Body of pancreas (tissue), 4 donors: ENCODE results near the gene NEURL1. TPM values are rescaled to one million over a fixed set of nuclear protein-coding genes. Genes with fewer than 3 reads are reported as not detected.

Experiments used
- ATAC-seq: fragments of 150-250 bp; one replicate; pipeline ENCODE4 v1.9.1; 2016
- DNase-seq, 4 donors: peaks; one replicate each; pipeline ENCODE4 v3.0.0-alpha.2; 2019
- H3K27ac ChIP-seq, 4 donors: fragments of 200-600 bp; sonication (generic); 1 replicate in 3 of 4; 2 replicates in 1 of 4; pipeline versions ENCODE4 v1.5.1 to v1.6.1; 2016 to 2019; ENCODE audit warnings: mild to moderate bottlenecking in 1 of 4, mixed read lengths in 1 of 4, moderate library complexity in 1 of 4
- H3K27me3 ChIP-seq, 2 donors: fragments of 200-600 bp; sonication (generic); one replicate each; pipeline ENCODE4 v1.6.0; 2016; ENCODE audit warnings: mild to moderate bottlenecking in 1 of 2
- H3K36me3 ChIP-seq, 2 donors: fragments of 200-600 bp; sonication (generic); replicated peaks in 1 of 2; 2 replicates each; pipeline ENCODE4 v1.5.1; 2016; ENCODE audit warnings: low read depth in 2 of 2; ENCODE audit not compliant: insufficient read depth in 1 of 2
- H3K4me1 ChIP-seq: fragments of 200-600 bp; sonication (generic); one replicate; pipeline ENCODE4 v1.6.0; 2016
- H3K4me3 ChIP-seq, 2 donors: fragments of 200-600 bp; sonication (generic); 1 replicate in 1 of 2; 2 replicates in 1 of 2; pipeline ENCODE4 v1.5.1; 2016 to 2019
- H3K9me3 ChIP-seq, 3 donors: fragments of 200-600 bp; sonication (generic); 1 replicate in 2 of 3; 2 replicates in 1 of 3; pipeline ENCODE4 v1.5.1; 2016
- CTCF ChIP-seq, 7 experiments: fragments of 450-650 bp in 4 of 7; fragments of 200-600 bp in 3 of 7; sonication (generic) in 3 of 7; IDR thresholded peaks; one replicate each; pipeline ENCODE4 v1.5.1; 2016 to 2019; ENCODE audit warnings: antibody characterized with exemption in 7 of 7
- POLR2A ChIP-seq, 3 donors: fragments of 450-650 bp; IDR thresholded peaks; one replicate each; pipeline ENCODE4 v1.6.1; 2016; ENCODE audit warnings: antibody characterized with exemption in 3 of 3, mild to moderate bottlenecking in 2 of 3
- WGBS, 2 donors: methylation state at CpG; one replicate each; pipeline ENCODE4 v1.1.5; 2017; 5-methylcytosine and 5-hydroxymethylcytosine counted together
- intact Hi-C: fragments of 100-400 bp; cut with DNase I; formaldehyde crosslinking; loops from one replicate; pipeline ENCODE4 v1.15.1; 2023
- total RNA-seq, 2 donors: library from RNA; depleted of rRNA; stranded (reverse); fragments of >200 nt; gene quantifications; one replicate each; pipeline ENCODE4 v1.1.0, GENCODE V29; 2016

NEURL1 gene
- total RNA-seq, 2 donors from 2014 or later, result 25.1 to 25.7 TPM

GRCh38 chr10:103600956-103601569 is 107.6 kb downstream of the NEURL1 start:
- no peak for ATAC-seq

GRCh38 chr10:103602028-103602851 is 108.7 kb downstream of the NEURL1 start:
- Histone ChIP-seq H3K27me3 (no peaks in the 10 kb centered on the region), H3K4me3 (no peak overlapping the region), H3K36me3 (no peaks in the 10 kb centered on the region), H3K27ac (no peak overlapping the region), H3K4me1 (peaks cover 5% of the 10 kb centered on the region), H3K9me3 (no peaks in the 10 kb centered on the region)
- WGBS, 2 donors, result 88% methylated on average over 21 to 47 of the region's 47 CpGs
- no peak for DNase-seq
- TF ChIP-seq POLR2A (IDR thresholded peaks at IDR 0.05) (no peak), CTCF (IDR thresholded peaks at IDR 0.05) (no peak)
- no peak for ATAC-seq
- intact Hi-C loops, result loop anchor here (5.0 kb wide), 1 partner anchor 85 kb away; no protein-coding TSS in a partner anchor

More at GRCh38 chr10:103600956-103601569, 107.6 kb downstream of the NEURL1 start:
- Histone ChIP-seq H3K4me3 (no peak overlapping the region), H3K27ac (no peak overlapping the region), H3K4me1 (peaks cover 5% of the 10 kb centered on the region), H3K9me3 (no peaks in the 10 kb centered on the region), H3K27me3 (no peaks in the 10 kb centered on the region), H3K36me3 (no peaks in the 10 kb centered on the region)
- WGBS, 2 donors, result 51 to 69% methylated on average over 6 to 7 of the region's 7 CpGs
- no peak for DNase-seq
- intact Hi-C loops, result loop anchor here (5.0 kb wide), 1 partner anchor 86 kb away; no protein-coding TSS in a partner anchor
- no peak for TF ChIP-seq CTCF (IDR thresholded peaks at IDR 0.05)
- no peak for TF ChIP-seq POLR2A (IDR thresholded peaks at IDR 0.05)

- H3K4me3 ChIP-seq, result no peak overlapping the region
- peaks cover 5% of the 10 kb centered on the region for H3K4me1 ChIP-seq
- H3K27ac ChIP-seq, result no peak overlapping the region
- intact Hi-C loops, result loop anchor here (5.0 kb wide), 1 partner anchor 84 kb away; no protein-coding TSS in a partner anchor
- DNase-seq (no peak), ATAC-seq (no peak)
- no peaks in the 10 kb centered on the region for H3K9me3 ChIP-seq
- no peak for TF ChIP-seq CTCF (IDR thresholded peaks at IDR 0.05)
- TF ChIP-seq POLR2A (IDR thresholded peaks at IDR 0.05), result no peak
- no peaks in the 10 kb centered on the region for H3K36me3 ChIP-seq
- no peaks in the 10 kb centered on the region for H3K27me3 ChIP-seq
- 92 to 94% methylated on average over 13 to 15 of the region's 16 CpGs for WGBS, 2 donors
Measured at GRCh38 chr10:103602852-103603155, 109.3 kb downstream of the NEURL1 start.

- H3K4me1 ChIP-seq, result peaks cover 5% of the 10 kb centered on the region
- 92 to 97% methylated on average over 6 to 23 of the region's 23 CpGs for WGBS, 2 donors
- DNase-seq (no peak), ATAC-seq (no peak)
- no peak overlapping the region for H3K4me3 ChIP-seq
- no peaks in the 10 kb centered on the region for H3K36me3 ChIP-seq
- no peak overlapping the region for H3K27ac ChIP-seq
- H3K9me3 ChIP-seq, result no peaks in the 10 kb centered on the region
- H3K27me3 ChIP-seq, result no peaks in the 10 kb centered on the region
- no peak for TF ChIP-seq POLR2A (IDR thresholded peaks at IDR 0.05)
- TF ChIP-seq CTCF (IDR thresholded peaks at IDR 0.05), result no peak
- intact Hi-C loops, result loop anchor here (5.0 kb wide), 1 partner anchor 84 kb away; no protein-coding TSS in a partner anchor
Measured at GRCh38 chr10:103603382-103603781, 109.9 kb downstream of the NEURL1 start.
